Measurements from ENCODE around the gene GLIS1.

GLIS1 gene

GRCh38 chr1:53544728-53545515 lies 194.0 kb downstream of the GLIS1 start:
- DNase-seq = no peak

DNA sequence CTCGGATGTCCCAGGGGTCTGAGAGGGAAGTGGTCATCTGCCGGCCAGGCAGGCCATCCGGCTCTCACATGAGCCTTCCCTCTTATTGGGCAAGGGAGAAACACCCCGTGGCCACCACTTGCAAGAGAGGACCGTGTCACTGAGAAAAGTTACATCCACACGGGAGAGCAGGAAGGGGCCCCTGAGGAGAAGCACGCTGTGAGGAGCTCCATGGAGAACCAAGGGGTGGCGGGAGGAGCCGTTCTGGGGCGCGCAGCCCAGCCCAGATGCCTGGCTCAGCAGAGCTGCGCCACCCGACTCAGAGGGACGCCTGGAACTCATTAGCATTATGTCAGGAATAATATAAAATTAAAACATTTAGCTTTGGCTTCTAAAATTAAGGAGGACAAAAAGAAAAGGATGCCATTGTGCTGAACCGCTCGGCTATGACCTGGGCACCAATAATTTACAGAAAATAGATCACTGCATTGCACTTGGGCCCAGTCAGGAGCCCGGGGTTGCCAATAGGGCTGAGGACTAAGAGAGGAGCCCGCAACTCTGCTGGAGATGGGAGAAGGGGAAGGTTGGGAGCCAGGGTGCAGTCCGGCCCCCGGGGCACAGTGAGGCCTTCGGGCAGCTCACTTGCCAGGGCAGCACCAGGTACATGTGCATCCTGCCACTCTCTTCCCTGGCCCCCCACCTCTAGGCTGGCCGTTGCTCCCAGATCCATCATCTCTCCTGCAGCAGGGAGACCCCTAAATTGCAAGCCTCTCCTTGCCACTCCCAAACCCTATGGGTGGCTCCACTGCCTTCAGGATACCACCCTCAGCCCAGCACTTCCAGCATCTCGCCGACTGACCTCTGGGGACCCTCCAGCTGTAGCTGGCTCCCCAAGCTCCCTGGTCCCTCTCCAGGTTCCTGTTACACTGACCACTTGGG lies 194.9 kb downstream of the GLIS1 start:
- DNase-seq = no peak

DNA sequence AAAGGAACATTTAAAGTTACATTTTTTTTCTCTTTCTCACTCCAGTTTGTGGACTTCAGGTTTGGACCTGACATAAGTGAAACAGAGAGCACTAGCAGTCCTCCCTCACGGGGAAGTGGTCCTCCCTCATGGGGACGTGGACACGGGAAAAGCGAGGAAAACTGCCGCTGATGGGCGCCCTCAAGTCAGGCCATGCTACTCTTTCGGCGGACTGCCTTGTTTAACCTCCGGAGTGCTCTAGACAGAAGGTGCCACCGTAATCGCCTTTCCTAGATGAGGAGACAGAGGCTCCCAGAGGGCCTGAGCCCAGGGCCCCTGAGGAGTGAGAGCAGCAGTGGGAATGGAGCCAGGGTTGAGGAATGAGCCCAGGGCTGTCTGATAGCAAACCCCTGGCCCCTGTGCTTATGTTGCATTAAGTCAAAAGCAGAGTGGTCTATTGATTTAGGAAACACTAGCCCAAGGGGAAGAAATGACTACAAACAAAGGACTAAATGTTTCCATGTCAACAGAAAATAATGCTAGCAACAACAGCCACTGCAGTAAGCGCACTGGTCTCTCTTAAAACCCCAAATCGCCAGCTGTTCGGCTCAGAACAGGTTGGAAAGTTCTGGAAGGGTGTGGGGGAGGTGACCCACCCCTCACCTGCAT lies 195.7 kb downstream of the GLIS1 start:
- DNase-seq = no peak

GRCh38 chr1:53542551-53542950 lies 196.4 kb downstream of the GLIS1 start:
- no peak for DNase-seq

DNA sequence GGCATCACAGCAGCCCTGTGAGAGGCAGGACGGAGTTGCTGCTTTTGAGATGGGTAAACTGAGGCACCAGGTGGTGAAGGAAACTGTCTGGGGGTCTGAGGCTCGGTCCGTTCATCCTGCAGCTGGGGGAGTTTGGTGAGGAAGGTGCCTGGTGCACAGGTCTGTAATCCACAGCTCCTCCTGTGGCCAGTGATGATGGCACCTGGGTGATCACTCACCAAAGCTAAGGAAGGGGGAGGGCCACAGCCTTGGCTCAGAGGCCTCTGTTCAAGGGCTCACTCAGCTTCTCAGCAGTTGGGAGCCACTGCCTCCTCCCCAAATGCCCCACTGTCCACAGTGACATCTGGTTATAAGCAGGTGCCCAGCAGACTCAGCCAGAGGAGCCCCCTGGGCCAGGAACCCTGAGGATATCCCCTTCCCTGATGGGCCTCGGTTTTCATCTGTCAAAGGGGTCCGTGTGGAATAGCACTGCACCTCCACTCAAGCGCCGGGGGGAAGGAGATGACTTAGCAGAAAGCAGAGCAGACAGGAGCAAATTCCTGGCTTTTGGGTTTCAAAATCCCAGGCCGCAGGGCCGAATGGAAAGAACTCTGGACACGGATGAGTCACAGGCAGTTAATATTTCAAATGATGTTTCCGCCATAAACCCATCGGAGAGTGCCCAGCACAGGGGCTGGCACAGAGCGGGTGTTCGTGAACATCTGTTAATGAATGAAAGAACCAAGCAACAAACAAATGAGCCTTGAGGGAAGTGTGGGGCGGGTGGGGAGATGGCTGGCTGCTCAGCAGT lies 197.0 kb downstream of the GLIS1 start:
- no peak for DNase-seq

GRCh38 chr1:53541263-53541625 lies 197.7 kb downstream of the GLIS1 start:
- no peak for DNase-seq

GRCh38 chr1:53540604-53541262 lies 198.2 kb downstream of the GLIS1 start:
- DNase-seq = no peak

- DNase-seq = no peak
These were observed 199.0 kb downstream of the GLIS1 start for GRCh38 chr1:53539711-53540603.

DNA sequence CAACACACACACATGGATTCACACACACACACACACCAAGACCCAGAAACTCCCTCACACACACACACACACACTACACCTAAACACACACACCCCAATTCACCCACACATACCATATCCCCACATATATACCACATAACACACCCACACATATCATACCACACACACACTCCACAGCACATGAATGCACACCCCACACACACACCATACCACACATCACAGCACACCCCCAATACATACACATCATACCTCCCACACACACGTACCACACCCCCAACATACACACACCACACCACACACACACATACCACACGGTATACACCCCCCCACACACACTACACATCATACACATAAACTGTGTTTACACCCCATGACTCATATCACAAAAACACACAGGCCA lies 199.7 kb downstream of the GLIS1 start:
- DNase-seq = no peak

DNA sequence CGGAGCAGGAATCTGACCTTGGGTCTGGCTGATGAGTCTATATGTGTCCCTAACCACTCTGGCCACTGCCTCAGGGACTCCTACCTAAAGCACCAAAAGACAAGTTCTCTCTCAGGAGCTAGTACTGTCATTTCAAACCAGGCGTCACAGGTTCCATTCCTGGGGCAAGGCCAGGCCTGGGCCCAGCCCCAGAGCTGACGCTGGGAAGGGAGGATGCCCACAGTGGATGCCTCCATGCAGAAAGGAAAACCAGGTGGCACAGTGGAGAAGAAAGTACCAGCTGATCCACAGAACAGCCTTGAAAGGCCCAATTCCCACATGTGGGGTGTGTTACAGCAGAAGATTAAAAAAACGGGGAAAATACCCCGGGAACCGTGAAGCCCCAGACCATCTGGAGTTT lies 202.4 kb downstream of the GLIS1 start:
- DNase-seq = no peak

DNA sequence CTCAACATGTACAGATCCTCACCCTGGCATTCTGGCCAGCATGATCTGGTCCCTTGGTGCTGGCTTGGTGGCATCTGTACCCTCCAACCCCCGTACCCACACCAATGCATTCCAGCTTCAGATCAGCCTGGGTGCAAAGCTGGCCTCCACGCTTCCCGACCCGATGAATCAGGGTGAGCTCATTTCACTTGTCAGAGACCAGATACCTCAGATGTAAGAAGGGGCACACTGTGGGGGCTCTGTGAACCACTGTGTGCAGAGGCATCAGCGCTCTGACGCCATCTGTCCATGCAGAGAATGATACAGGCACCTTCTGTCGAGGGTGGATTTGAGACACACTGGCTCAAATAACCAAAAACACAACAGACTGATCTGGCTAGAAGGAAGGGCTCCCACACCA lies 203.1 kb downstream of the GLIS1 start:
- DNase-seq = no peak

DNA sequence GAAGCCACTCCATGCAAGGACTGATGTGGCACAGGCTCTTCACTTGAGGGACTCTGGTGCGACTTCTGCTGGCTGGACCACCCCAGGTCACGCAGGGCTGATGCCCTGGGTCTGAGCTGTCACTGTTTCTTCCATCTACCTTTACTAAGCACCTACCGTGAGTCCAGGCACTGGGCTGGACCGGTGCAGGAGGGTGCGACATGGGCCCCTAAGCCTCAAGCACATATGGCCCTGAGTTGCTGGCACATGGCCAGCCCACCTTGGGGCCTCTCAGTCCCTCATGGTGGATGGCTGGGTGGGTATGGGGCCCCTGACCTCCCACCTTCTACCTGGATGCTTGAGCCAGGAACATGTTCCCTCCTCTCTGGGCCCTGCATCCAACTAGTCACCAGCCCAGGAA lies 203.7 kb downstream of the GLIS1 start:
- DNase-seq = no peak

DNA sequence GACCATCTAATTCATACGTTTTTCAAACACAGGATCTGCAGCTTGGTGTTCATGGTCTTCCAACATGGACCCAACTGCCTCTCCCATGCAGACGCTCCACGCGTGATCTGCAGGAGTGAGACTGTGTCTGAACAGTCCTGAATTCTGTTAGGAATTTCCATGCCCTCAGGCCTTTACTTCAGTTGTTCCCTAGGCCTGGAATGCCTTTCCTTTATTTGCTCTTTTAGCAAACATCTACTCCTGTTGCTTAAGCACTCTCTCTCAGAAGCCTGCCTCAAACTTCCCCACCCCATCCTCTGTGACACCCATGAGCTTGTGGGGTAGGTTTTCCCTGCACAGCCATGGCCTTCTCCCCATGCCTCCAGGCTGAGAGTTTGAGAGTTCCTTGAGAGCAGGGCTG lies 206.1 kb downstream of the GLIS1 start:
- no peak for DNase-seq

DNA sequence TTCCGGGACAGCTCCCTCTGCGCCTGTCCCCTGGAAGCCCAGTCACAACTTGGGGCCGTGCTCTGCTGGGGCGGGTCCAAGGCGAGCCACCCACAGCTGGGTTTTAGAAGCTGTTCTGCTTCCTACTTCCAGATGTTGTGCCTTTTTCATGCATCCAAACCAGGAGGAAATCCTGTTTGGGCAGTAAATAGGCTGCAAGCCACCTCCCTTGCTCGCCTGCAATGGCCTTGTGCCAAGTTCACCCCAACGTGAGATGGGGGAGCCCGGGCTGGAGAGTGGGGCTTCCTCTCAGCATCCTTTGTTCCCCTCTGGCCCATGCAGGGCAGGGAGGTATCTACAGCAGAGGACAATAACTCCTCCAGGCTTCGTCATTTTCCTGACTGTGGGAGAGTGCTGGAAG lies 206.6 kb downstream of the GLIS1 start:
- DNase-seq = no peak

GRCh38 chr1:53530550-53530949 lies 208.4 kb downstream of the GLIS1 start:
- DNase-seq = no peak

- no peak for DNase-seq
These were observed 209.4 kb downstream of the GLIS1 start for GRCh38 chr1:53529555-53529954.

GRCh38 chr1:53527368-53527767 lies 211.6 kb downstream of the GLIS1 start:
- DNase-seq = no peak

- DNase-seq = peak; percentile 59
These were observed 212.4 kb downstream of the GLIS1 start for GRCh38 chr1:53526451-53527101.

GRCh38 chr1:53525595-53525994 lies 213.4 kb downstream of the GLIS1 start:
- DNase-seq = no peak
